ENCODE data around the gene DHCR24.

DHCR24 gene

DNA sequence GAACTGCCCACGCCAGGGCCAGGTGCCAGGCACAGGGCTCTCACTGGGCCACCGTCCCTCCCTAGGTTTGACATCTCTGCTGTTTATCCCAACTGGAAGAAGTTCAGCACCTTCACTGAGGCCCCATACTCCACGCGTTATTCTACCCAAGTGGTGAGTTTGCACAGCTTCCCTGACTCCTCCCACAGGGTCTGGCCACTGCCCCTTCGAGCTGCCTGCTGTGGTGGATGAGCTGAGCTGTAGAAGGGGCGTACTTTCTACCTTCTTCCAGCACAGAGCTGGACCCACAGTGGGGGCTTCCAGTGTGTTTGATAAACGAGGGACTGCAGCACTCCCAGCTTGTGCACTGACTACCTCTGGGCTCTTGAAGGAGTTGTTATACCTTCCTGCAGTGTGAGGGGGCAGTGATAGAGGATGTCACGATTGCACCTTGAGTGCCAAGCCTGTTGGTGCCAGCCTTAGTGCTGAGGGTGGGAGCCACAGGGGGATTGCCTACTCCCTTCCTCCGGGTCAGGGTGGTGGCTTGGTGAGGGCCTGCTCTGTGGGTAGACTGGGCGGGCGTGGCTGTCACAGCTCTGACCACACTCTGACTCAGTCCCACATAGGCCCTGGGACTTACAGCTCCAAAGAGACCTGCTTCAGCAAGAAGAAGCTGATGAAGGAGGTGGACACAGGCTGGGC, 79.9 kb downstream of the DHCR24 start:
- FAIRE-seq (no peak), DNase-seq (ENCODE audit: insufficient read length, low spot score) (no peak)

- DNase-seq (ENCODE audit: insufficient read length, low spot score), result no peak
- FAIRE-seq, result no peak
These were observed 81.0 kb downstream of the DHCR24 start for GRCh38 chr1:54805981-54806381.

DNA sequence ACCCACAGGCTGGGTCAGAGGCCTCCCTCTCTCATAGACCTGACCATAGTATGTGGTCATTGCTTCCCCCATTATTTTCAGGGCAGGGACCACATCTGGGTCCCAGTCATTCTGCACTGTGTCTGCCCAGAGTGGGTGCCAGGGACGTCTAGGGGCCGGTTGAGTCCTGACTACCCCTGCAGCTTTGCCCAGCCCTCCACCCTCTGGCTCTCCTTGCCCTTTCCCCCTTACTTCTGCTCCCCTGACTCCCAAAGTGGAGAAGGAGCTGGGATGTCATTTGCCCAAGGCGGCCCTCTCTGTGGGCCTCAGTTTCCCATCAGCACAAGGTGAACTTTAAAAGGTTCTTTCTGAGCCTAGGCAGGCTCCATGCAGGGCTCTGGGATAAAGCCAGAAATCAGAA, 81.5 kb downstream of the DHCR24 start:
- no peak for FAIRE-seq
- no peak for DNase-seq (ENCODE audit: insufficient read length, low spot score)

DNA sequence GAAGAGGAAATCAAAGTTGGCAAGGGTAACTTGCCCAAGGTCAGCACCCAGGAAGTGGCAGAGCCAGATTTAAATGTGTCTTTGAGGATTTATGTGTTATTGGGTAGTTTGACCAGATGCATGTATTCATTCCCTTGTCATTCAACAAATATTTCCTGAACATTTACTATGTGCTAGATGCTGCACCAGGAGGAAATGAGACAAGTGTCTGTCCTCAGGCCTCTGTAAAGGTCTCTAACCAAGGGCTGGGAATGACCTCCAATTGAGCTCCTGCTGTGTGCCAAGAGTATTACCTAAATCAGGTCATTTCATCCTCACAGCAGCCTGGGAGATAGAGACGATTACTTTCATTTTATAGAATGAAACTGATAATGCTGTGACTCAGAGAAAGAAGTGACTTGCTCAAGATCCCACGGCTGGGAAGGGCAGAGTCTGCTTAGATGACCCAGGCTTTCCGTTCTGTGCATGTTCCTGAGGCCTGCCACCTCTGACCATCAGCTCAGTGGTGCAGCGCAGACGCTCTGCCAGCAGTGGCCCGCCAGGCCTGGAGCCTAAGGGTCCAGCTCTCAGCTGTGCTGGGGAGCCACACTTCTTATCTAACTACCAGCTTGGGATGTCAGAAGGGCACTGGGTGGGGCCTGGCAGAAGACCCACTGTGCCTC, 82.4 kb downstream of the DHCR24 start:
- FAIRE-seq (peak; percentile 47), DNase-seq (ENCODE audit: insufficient read length, low spot score) (no peak)

- FAIRE-seq (no peak), DNase-seq (ENCODE audit: insufficient read length, low spot score) (no peak)
These were observed 83.1 kb downstream of the DHCR24 start for GRCh38 chr1:54803761-54804470.

DNA sequence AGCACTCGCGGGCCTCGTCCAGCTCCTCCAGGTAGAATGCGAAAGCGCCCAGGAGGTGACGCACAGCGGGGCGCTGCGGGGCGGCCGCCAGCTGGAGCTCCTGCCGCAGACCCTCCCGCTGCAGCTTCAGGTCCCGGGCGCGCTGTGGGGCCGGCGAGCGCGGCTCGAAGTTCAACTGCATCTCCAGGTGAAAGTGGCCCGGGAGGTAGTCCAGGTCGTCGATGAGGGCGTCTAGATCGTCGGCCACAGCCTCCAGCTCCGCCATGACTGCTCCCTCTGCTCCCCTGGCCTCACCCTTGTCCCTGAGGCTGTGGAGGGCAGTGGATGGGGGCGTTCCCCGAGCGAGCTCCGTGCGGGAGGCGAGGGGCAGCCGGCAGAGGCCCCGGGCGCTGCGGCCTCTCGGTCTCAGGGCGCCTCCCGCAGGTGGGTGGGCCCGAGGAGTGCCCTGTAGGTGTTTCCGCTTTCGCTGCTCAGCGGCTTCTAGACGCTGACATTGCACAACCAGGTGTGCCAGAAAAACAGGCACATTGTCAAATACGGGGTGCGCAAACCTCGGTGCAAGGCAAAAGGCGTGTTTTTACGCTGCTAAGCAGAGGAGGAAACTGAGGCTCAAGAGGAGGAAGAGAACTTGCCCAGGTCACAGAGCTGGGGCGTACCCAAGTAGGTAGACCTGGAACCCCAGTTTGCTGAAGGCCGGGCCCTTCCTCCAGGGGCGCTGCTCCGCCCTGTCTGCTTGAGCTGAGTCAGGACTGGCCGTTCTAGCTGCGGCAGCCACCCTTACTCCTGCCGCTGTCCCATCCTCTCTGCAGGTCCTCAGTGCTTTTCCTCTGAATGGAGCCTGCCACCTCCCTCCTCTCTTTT, 85.9 kb downstream of the DHCR24 start, which contains the start of gene TTC22:
TSS of gene TTC22 (minus strand) at position 425 of the 861 bp plus-strand sequence. CDS start at position 265, 160 bp downstream.
- FAIRE-seq, result peak; percentile 84
- DNase-seq (ENCODE audit: insufficient read length, low spot score), result peak; percentile 88

GRCh38 chr1:54800041-54800898, 86.7 kb downstream of the DHCR24 start:
- DNase-seq (ENCODE audit: insufficient read length, low spot score) (no peak), FAIRE-seq (no peak)
